HG02884 (cell line): ENCODE measurements around the gene SDCCAG8.

Experiments used
- ATAC-seq: cut with Tn5 transposase; IDR thresholded peaks from one replicate; pipeline ENCODE4 v1.9.1; 2021; ENCODE audit warnings: mild to moderate bottlenecking, moderate library complexity; ENCODE audit not compliant: unreplicated experiment

Gene SDCCAG8

DNA sequence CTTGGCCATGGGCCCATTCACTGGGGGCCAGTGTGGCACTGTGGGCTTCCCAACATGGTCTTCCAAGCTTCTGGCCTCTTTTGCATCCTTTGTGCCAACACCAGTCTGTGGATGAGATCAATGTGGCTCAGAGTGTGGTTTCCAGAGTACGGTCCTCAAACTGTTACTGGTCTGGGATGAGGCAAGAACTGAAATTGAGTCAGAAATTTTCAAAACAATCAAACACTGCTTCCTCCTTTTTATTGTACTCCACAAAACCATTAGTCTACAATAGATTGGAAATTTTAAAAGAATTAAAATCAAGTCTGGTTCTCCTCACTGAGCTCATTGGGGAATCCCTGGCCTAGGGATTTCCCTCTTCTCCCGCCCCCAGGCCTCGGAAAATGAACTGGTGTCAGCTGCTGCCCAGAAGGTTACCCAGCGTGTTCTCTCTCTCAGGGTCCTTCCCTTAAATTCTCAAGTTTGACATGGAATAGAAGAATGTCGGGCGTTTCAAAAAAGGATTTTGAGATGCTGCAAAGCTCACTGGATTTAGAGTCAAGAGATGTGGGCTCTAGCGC lies 222.0 kb downstream of the SDCCAG8 start:
- ATAC-seq = no peak

DNA sequence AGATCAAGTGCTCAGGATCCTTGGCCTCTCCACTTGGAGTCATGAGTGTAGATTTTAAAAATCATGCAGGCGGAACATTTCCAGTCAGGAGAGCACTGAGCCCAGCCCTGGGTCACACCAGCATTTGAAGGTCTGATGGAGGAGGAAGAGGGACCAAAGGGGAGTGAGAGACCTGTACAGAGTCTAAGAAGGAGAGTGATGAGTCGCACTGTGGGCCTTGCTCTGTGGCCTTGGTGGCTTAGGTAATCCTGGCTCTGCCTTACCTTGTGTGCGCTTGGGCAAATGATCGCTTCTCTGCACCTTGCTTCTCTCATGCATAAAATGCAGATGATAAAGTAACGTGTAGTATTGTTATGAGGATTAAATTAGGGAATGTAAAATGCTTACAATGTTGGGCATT lies 225.3 kb downstream of the SDCCAG8 start:
- ATAC-seq = no peak

DNA sequence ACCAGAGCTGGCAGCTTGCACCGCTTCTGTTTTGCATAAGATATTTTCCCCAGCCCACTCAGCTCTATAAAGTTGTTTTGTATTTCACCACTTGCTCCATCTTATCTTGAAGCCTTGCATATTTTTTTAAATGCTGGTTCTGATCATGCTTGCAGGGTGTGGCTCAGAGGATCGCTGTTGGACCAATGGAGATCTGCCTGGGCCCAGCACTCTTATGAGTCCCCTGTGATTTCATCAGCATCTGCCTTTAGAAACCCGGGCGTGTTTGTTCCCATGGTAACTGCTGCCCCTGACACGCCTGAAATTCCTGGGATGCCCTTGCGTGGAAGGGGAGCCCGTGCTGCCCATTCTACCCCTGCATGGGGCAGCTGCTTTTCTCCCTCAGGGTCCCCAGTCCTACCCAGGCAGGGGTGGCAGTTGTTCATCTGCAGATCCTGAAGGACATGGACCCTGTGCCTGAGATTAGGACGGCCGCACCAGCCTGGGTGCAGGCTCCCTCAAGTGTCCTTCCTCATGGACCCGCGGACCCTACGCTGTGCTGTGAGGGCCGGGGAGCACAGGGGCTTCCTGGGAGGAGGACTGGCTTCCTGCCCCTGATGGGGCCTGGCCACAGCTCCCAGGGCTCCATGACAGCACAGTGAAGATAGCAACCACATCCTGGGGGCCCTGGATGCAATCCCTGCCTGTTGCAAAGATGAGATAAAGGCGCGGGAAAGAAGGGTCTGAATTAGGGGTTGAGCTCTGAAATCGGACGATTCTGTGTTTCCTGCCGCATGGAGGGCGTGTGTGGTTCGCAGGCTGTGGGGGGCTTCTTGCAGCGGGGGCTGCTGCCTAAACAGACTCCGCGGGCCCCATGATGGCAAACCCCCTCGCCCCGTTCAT lies 226.5 kb downstream of the SDCCAG8 start:
- no peak for ATAC-seq

DNA sequence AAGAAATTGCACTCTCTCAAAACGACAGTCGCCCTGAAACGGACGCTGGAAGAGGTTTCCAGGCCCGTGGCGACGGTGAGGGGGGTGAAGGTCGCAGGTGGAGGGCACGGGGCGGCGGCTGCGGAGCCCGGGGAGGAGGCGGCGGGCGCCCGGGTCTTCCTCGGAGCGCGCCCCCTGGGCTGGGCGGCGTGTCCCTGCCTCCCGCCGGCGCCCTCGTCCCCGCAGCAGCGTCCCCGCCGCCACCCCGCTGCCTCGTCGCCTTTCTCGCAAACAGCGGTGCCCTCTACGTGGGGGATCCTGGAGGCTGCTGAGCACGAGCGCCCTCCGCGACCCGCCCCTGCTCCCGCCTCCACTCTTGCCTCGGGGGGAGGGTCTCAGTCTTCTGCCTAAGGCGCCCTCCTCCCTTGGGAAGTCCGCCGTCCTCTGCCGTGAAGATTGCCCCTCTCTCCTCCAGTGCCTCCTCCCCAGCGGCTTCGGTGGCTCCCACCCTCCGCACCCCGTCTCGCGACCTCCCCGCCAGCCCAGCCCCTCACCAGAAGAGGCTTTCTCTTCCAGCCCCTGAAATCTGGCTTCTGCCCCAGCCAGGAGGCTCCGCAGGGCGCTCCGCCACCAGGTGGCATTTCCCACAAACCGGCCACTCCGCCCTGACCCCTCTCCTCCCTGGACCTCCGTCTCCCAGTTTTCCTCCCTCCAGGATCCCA lies 227.4 kb downstream of the SDCCAG8 start:
- no peak for ATAC-seq

DNA sequence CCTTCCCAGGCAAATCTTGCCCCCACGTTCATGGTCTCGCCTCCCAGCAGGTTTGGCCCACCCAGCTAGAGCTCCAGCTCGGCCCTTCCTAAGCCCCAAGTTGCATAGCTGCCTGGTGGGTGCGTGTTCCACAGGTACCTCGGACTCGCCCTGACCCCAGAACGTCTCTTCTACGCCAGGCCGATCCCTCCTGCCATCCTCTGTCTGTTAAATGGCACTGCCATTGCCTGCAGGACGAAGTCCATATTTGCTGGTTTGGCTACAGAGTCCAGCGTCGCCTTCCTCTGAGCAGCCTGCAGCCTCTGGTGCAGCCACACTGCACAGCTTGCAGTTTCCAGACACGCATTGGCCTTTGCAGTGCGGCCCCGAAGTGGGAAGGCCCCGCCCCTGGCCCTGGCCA lies 228.1 kb downstream of the SDCCAG8 start:
- no peak for ATAC-seq

DNA sequence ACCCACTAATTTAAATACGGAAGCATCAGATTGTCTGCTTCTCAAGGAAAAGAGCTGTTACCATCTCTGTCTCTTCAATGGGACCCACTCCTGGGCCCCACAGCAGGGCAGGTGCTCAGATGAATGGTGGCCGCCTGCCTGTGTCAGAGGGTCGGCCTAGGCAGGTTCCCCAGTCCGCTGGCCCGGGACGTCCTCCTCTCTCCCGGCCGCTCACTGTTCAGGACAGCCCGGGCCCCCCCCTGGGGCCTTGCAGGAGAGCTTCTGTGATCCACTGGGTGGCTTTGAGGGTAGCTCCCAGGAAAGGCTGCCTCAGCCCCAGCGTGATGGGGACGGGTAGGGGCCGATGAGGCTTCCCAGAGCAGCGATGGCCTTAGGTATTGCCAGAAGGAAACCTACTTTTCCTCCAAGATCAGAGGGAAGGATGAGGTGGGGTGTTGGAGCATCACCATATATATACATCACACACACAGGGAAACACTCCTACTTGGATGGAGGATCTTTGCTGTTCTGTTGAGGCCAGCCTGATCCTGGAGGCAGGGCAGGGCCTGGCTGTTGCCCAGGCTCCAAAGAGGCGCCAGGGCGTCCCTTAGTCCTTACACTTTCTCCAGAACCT lies 231.3 kb downstream of the SDCCAG8 start:
- ATAC-seq = no peak

DNA sequence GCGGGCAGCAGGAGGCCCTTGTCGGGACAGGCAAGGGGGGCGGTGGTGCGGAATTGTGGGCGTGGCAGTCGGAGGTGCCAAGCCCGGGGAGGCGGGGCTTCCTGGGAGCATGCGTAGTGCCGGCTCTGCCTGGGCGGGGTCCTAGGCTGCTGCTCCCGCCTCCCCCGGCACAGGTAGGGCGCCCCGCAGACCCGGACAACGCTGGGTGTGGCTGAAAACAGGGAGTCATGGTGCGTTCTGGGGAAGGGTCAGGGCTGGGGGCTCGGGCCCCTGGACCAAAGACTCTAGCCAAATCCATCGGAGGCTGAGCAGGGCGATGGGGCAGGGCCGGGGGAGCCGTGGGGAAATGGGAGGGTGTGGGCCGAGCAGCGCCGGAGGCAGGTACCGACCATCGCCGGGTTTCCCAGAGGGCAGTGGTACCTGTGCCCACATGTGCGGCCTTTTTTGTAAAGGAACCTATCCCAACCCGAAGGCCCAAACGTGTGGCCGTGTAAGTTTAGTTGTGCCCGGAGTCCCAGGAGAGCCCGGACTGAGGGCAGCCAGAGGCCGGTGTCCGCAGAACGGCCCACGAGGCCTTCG lies 231.9 kb downstream of the SDCCAG8 start:
- ATAC-seq = no peak

DNA sequence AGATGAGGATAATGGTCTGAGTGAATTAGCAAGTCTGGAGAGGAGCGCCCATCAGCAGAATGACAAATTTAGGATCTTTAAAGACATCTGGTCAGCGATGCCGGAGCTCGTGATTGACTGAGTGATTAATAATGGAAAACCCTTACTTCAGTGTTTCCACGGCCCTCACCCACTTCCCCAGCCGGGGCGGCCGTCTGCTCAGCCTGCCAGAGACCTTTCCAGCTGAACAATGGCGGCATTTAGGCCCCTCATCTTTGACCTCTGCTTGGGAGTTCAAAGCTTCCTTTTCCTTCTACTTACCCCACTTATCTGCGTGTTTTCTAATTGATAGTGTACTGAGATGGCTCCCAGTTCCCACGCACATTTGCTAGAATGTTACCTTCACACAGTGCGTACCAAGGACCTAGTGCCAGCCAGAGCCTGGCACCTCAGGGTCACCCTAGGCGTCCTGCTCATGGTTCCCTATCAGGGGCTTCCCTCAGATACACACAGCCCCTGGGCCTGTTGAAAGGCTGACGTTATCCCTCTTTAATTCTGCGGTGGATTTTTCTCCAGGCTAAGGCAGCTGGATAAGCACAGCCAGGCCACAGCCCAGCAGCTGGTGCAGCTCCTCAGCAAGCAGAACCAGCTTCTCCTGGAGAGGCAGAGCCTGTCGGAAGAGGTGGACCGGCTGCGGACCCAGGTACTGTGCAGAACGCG lies 232.8 kb downstream of the SDCCAG8 start:
- no peak for ATAC-seq

DNA sequence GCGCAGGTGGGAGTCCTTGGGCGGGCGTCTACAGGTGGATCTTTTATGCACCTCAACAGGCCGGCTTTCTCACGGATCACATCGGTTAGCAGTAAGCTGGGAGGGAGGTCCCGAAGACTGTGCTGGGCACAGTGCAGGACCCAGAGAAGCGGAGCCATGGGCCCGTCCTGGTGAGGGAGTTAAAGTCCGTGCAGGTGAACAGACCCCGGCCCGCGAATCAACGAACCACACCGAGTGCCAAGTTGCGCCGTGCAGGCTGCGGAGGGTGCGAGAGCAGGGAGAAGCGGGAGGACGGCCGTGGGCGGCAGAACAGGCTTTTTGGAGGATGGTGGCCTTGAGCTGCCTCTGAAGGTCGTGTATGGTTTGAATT lies 233.3 kb downstream of the SDCCAG8 start:
- ATAC-seq = no peak

DNA sequence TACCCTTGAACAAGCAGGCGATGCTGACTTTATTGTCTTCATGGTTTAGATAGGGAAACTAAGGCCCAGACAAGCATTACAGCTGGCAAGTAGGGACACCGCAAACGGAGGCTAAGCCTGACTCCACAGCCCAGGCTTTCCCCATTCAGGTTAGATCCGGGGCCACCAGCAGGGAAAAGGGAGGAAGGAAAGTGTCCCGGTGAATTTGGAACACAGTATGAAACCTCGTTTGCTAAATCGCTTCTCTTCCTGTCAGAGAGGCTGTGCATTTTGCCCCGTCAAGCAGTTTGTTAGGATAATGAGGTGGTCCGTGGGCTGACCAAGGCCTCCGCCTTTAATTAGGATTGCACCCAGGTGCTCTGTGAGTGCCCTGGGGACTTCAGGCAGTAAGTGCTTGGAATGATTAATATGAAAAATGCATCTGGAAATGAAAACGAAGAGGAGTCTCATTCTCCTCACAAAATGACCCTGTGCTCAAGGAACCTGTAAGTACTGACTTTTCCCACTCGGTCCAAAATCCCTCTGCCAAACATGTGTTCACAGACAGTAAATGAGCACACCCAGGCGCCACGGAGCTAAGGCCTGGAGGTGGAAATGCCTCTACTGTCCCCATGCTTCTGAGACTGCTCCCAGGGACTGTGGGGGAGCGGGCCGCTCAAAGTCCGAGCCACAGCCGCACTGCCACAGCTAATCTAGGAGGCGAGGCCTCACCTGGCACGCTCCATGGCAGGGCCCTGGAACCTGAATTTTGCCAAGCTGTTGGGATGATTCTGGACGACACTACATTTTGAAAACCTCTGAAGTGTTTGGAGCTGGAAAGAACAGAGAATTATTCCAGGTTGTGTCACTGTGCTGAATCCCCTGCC lies 234.1 kb downstream of the SDCCAG8 start:
- no peak for ATAC-seq

DNA sequence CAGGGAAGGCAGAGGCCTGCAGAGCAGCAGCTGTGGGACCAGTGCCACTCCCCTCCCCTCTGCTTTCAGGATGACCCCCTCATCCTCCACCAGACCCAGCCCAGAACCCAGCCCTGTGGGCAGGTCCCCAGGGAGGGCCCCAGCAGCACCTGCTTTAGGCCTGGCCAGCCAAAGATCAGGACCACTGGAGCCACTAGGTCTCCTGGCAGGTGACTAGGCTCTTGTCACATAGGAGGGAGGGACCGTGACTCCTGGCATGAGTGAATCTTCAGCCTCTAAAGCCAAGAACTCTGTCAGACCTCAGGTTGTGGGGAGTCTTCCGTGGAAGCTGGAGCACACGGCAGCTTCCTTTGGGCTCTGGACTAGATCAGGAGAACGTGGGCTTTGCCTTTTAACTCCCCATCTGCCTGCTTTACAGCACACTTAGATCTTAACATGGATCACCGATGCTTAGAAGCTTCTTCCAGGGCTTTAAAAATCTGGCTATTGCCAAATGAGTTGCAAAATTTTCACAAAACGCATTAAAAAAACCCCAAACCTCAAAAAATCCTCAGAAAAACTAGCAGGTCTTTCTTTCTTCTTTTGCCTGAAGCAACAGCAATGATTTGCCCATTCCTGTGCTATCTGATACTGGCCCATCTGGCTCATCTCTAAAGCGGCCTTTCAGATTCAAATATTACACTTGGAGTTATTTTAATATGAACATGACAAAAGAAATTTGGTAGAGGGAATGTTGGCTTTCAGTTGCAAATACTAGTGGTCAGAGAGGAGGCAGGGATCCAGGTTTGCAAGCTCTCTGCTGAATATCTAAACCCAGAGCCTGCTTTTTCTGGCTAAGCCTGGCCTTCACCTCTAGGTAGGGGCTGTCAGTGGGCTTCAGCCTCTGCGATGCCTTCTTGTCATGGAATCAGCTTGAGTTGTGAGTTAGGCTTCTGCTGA lies 235.2 kb downstream of the SDCCAG8 start:
- ATAC-seq = no peak

DNA sequence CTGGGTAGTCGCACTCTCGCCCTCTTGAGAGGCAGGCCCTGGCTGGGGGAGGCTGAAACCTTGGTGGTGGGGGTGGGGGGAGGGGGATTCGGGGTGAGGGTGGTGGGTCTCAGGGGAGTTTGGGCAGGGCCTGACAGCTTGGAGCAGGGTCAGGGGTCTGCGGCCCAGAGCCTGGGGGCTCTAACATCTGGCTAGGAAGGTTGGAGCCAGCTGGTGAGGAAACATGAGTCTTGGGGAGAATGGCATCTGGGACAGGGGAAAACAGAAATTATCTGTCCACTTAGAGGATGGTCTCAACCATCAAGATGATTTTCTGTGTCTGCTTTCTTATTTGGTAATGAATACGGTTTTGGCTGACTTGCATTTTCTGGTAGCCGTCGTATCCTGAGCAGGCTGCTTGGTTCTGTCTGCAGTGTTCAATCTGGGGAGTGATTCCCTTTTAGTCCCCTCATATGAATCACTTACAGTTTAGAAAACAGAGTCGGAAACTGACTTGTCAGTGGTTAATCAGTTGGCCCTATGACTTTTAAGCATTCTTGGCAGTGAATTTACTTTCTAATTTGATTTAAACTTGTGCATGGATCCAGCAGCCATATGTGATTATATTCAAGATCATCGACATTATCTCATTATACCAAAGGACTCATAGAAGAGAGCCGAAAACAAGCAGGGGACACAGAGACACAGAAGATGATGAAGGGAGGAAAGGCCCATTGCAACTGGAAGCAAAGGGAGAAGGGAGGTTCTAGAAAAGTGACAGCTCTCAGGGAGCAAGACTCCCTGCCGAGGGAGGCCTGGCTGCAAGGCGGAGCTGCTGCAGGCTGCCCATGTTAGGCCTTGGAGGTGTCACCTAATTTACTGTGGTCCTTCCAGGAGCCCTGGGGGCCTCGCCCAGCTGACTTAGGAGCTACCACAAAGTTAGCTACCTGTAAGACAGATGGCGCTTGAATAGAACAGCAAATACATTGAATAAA lies 237.6 kb downstream of the SDCCAG8 start:
- no peak for ATAC-seq

DNA sequence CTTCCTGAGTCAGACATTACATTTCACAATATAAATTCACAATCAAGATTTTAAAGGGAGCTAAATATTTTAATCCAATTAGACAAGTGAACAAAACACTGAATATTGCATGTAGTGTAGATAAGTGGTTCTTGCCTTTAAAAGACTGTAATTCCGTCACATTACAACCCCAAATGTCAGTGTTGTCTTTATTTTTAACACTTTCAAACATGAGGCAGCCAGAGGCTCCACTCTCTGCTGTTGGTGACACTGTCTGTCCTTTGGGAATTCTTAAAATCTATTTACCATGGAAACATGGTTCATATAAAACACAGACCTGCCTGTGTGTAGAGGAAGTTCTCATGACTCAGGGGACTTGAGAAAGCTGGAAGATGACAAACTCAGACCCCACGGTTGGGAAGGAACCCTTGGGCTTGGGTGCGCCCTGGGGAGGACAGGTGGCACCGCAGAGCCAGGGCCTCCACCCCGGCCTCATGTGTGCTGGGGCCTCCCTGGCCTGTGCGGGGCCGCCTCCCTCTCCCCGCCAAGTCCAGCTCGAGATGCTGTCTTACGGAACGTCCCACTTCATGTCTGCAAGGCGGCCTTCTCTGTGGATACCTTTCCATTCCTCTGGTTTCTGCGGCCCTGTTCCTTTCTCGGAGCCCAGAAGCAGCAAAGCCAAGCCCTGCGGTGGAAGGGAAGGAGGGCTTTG lies 239.0 kb downstream of the SDCCAG8 start:
- no peak for ATAC-seq

DNA sequence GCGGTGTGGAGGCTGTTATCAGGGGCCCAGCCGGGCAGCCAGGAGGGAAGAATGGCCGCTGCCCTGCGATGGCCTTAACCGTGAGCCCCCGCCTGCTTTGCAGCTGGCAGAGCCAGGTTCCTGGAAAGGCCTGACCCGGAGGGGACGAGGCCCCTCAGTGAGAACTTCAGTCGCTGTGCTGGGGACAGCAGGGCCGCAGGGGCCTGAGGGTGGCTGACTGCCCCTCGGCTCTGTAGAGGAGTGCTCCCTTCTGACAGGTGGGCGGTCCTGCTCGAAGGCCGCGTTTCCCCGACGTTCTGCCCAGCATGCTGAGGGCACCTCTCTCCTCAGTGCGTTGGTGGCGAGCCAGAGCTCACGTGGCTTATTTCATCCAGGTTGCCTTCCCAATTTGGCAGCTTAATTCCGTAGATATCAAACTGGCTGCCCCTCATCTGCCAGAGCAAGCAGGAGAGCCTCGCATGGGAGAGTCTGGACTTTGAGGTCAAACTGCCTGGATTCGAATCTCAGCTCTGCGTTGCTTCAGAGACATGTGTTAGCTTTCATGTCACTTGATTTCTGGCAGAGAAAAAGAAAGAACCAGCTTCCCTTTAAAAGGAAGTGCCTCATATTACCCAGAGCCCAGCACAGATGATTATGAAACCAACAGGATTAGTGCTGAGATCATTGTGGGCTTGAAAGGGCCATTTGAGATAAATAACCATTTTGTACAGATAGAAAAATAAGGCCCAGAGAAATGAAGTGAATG lies 239.8 kb downstream of the SDCCAG8 start:
- ATAC-seq = no peak

DNA sequence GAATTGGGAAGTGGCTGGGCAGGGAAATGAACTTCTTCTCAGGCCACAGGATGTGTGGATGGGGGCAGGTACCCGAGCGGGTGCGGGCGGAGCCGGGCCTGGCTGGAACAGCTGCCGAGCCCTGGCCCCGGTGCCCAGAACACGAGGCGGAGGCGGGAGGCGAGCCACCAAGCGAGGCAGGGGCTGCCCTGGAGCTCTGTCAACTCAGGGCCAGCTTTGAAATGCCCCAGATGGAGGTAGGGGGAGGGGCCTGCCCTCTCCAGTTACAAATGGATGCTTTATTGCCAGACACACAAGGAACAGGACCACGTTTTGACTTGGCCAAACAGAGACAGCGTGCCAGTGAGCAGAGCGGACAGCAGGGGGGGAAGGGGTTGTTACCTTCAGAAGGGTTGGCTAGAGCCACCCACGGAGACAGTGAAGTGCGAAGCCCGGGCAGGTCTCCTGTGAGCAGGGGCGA lies 240.4 kb downstream of the SDCCAG8 start:
- ATAC-seq = no peak

DNA sequence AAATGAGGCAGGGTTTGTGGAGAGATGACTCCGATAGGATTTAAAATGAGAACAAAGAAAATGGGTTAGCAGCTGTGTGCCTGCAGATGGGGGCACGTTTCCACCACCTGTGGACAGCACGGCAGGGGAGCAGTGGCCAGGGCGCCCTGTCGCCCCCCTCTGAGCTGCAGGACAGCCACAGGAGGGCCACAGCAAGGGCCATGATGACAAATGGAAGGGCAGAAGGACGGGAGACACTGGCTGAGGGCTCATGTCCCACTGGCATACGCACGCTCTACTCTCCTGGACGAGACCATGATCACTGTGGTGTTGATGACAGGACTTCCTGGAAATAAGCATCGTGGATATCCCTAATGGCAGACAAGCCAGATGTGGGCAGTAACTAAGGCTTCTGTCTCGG lies 241.0 kb downstream of the SDCCAG8 start:
- no peak for ATAC-seq
